ENCODE results near the gene HOXD3. TPM values are rescaled to one million over a fixed set of nuclear protein-coding genes. Genes with fewer than 3 reads are reported as not detected.

Gene HOXD3
- 1.9 TPM for total RNA-seq

GRCh38 chr2:176156807-176157498, at the start of gene HOXD3:
Gene HOXD3, plus strand, starts transcription at chr2:176157307. Its CDS starts 11,808 bp downstream, at chr2:176169115.
- DNase-seq = no peak

- DNase-seq = no peak
Measured at GRCh38 chr2:176107731-176108181, 49.4 kb upstream of the HOXD3 start.

- no peak for DNase-seq
Measured at GRCh38 chr2:176109192-176109901, 47.8 kb upstream of the HOXD3 start.

GRCh38 chr2:176109946-176110345, 47.2 kb upstream of the HOXD3 start:
- DNase-seq = no peak

- no peak for DNase-seq
Measured at GRCh38 chr2:176110415-176111308, 46.4 kb upstream of the HOXD3 start.

- peak; percentile 84 for DNase-seq
Measured at GRCh38 chr2:176111309-176111663, 45.8 kb upstream of the HOXD3 start.

GRCh38 chr2:176111846-176112374, 45.2 kb upstream of the HOXD3 start:
- no peak for DNase-seq

GRCh38 chr2:176112375-176113302, 44.5 kb upstream of the HOXD3 start:
- DNase-seq = no peak

GRCh38 chr2:176114120-176114929, 42.8 kb upstream of the HOXD3 start:
- no peak for DNase-seq

- DNase-seq = no peak
Measured at GRCh38 chr2:176114930-176115625, 42.0 kb upstream of the HOXD3 start.

GRCh38 chr2:176115883-176116813, 41.0 kb upstream of the HOXD3 start, which contains the start of gene HOXD10:
Gene HOXD10, plus strand, starts transcription at chr2:176116778. Its CDS starts 56 bp downstream, at chr2:176116834.
- no peak for DNase-seq

- DNase-seq = no peak
Measured at GRCh38 chr2:176117162-176117822, 39.8 kb upstream of the HOXD3 start.

GRCh38 chr2:176117823-176118371, 39.2 kb upstream of the HOXD3 start:
- no peak for DNase-seq

GRCh38 chr2:176118601-176119339, 38.3 kb upstream of the HOXD3 start:
- peak; percentile 57 for DNase-seq

- no peak for DNase-seq
Measured at GRCh38 chr2:176120364-176121189, 36.5 kb upstream of the HOXD3 start.
